Kidney capillary endothelial cell (primary cell): Measurements from ENCODE around the gene CNGB1.
"Not testable (repeated sequence)": the region's sequence is repeated elsewhere in the genome, so short reads cannot be mapped to it uniquely, and the experiment has no call there.

Source experiments
- DNase-seq: peaks from one replicate; pipeline ENCODE4 v3.0.0-alpha.2; 2018; ENCODE audit warnings: low spot score

CNGB1 gene

DNA sequence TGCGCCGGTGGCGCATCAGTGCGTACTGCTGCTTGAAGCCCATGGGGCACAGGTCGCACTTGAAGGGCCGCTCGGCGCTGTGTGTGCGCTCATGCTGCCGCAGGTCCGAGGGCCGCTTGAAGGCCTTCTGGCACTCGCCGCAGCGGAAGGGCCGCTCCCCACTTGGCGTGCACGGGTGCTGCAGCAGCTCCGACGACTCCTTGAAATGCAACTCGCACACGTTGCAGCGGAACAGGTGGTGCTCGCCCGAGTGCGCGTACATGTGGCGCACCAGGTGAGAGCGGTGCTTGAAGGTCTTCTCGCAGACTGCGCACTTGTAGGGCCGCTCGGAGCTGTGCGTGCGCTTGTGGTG, 26.2 kb upstream of the CNGB1 start:
- no peak for DNase-seq

DNA sequence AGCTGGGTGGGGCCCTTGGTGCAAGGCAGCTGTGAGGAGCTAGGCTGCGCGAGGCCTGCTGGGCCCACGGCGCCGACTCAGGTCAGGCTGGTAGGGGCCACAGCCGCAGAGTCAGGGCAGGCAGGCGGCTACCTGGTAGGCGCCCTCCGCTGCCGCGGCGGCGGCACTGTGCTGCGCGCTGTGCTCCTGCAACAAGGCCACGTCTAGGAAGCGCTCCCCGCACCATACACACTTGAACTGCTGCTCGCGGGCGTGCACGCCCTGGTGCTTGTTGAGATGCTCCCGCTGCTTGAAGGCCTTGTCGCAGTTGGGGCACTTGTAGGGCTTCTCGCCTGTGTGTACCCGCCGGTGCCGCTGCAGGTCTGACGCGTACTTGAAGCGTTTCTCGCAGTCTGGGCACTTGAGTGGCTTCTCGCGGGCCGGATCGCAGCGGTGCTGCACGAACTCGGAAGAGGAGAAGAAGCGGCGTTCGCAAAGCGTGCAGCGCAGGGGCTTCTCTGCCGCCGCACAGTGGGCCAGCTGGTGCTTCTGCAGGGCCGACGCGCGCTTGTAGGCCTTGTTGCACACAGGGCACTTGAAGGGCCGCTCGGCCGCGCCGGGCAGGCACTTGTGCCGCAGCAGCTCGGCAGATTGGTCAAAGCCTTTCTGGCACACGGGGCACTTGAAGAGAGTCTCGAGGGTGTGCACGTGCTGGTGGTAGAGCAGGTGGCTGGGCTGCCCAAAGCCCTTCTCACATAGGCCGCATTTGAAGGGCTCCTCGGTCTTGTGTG, 25.7 kb upstream of the CNGB1 start:
- DNase-seq = no peak

DNA sequence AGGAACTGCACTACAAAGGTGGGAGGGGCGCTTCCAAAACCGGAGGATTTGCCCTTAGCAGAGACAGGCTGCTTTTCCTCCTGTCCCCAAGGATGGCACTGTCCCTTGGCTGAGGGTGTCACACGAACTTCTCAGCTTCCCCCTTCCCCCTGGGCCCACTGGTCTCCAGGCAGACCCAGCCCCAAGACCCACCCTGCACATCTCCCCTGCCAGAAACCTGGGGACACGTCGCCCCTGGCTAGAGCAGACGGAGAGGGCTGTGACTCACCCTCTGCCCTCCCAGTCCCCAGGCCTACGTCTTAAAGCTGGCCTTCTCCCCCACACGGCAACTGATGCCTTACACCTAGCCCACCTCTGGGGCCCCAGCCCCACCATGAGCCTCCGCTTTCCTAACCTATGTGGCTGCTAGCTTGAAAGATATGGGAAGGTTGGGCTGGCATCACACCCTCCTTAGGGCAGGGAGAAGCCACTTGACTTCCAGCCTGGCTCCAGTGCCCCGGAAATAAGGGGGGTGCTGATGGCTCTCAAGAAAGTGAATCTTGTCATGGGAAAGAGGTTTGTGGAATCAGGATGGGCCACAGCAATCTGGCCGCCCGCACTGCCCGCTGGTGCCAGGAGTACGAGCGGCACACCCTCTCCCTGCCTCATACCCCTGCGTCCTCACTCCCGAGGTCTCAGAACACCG, 24.9 kb upstream of the CNGB1 start:
- DNase-seq = no peak

GRCh38 chr16:57994778-57995177, 23.9 kb upstream of the CNGB1 start:
- peak; percentile 71 for DNase-seq

DNA sequence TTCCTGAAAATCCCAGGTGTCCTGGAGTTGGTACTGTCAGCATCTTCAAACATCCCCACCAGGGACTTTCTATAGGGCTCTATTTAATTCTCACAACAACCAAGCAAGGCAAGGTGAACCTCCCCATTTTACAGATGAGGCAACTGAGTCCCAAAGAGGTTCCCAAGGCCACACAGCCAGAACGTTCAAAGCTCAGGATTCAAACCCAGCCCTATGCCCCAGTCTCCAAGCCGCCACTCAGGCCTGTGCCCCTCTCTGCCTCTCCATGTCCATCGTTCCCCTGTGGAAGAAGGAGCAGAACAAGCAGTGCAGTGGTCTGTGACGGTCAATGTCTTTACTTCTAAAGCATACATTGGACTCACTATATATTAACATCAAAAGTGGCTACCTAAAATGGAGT, 23.4 kb upstream of the CNGB1 start:
- no peak for DNase-seq

DNA sequence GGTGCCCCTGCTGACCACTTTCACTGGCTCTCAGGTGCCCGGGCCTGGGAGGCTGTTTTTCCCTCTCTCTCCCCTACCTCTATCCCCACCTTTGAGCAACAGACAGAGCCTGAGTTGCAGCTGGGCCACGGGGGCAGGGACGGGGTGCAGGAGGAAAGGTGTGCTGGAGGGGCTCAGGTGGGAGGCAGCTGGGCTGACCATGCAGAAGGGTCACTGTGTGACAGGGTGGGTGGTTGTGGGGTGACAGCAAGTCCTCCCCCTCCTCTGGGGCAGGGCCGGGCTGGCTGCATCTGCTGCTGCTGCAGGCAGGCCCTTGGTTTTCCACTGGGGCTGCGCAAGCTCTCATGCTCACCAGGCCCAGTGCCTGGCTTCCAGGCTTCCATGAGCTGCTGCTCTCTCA, 23.0 kb upstream of the CNGB1 start:
- no peak for DNase-seq

- DNase-seq = no peak
Observed at GRCh38 chr16:57993438-57993837, 22.5 kb upstream of the CNGB1 start.

GRCh38 chr16:57992084-57992483, 21.2 kb upstream of the CNGB1 start:
- no peak for DNase-seq

GRCh38 chr16:57991551-57992059, 20.7 kb upstream of the CNGB1 start:
- DNase-seq = no peak

DNA sequence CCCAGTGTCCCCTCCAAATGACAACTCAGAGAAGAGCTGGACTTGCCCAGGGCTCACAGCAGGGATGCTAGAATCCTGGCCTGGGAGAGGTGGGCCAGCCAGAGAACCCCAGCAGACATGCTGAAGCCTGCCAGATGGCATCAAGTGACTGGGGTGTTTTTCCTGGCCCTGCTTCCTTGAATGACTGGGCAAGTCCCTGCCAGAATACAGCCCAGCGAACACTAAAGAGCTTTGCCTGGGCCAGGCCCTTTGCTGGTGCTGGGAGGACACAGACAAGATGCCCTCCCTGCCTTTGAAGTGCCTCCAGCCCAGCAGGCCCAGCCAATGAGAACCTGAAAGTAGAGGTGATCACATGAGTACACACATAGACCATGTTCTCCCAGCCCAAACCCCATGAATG, 18.0 kb upstream of the CNGB1 start:
- DNase-seq = no peak

DNA sequence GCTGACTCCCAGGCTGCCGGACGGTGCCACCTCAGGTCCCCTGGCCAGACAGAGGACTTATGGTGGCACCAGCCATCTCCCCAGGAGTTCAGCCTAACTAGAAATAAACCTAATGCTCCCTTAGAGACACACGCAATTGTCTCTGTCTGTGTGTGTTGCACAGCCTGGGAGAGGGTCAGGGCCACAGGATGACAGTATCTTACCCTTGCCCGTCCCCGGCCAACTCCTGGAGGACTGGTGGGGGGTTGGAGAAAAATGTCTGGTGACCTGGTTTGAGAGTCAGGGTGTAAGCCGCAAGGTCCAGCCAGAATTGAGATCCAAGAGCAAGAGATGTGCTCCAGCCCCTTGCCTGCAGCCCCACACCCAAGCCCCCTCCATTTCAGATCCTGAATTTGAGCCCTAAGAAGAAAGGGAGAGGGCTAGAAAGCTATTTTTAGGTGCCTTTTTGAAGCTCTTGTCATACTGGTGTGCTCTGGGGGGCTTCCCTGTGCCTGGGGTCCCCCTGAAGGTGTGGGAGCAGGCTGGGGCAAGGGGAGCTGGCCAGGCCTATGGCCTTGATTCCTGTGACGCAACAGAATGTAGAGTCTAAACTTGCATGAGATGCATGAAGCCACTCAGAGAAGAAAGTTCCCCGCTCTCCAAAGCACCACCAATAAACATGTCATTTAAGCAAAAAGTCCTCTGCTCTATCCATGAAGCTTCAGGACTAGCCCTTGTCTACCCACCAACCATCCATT, 16.7 kb upstream of the CNGB1 start:
- no peak for DNase-seq

DNA sequence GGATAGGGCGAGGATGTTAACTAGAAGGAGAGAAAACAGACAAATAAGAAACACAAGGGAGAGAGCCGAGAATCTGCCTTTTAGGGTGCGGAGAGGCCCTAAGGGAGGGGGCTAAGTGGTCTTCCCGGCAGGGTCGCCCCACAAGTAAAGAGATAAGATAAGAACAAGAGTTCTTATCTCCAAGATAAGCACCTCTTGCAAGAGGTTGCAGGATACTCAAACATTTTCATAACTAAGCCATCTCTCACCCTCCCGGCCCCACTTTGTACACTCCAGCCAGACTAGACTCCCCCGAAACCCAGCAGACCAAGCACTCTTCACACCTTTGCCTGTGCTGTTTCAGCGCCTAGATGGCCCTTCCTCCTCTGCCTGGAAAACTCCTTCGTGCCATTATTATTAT, 15.3 kb upstream of the CNGB1 start:
- DNase-seq = no peak

- DNase-seq = no peak
Observed at GRCh38 chr16:57985204-57986181, 14.6 kb upstream of the CNGB1 start.

DNA sequence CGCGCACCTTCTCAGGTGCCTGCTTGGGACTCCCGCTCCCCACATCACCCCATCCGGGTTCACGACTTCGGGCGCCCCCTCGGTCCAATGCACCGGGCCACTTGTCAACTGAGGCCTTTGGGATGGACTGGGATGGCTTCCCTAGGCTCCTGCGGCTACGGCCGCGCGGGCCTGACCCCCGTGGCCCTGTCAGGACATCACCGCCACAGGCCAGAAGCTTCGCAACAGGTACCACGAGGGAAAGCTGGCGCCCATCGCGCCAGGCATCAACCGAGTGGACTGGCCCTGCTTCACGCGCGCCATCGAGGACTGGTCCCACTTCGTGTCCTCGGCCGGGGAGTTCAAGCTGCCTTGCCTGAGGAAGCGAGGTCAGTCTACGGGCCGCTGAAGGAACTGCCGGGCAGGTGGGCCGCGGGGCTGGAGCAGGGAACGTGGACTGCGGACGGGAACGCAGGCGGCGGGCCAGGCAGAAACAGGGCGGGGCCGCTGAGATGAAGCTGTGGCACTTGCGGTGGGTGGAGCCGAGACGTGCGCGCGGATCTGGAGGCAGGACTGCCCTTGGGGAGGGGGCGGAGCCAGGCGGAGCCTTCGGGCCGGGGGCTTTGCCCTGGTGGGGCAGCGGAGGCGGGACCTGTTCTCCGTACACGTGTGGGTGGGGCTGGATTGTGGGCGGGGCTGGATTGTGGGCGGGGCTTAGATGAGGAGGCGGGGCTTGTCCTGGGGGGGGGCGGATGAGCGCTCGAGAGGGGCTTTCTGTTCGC, 13.7 kb upstream of the CNGB1 start:
- DNase-seq = no peak

- DNase-seq = no peak
Observed at GRCh38 chr16:57982385-57982784, 11.5 kb upstream of the CNGB1 start.

- DNase-seq = no peak
Observed at GRCh38 chr16:57981636-57982035, 10.7 kb upstream of the CNGB1 start.

GRCh38 chr16:57979006-57979585, 8.2 kb upstream of the CNGB1 start:
- no peak for DNase-seq

- not testable (repeated sequence) for DNase-seq
Observed at GRCh38 chr16:57978070-57978465, 7.1 kb upstream of the CNGB1 start.

- no peak for DNase-seq
Observed at GRCh38 chr16:57977418-57978069, 6.6 kb upstream of the CNGB1 start.

DNA sequence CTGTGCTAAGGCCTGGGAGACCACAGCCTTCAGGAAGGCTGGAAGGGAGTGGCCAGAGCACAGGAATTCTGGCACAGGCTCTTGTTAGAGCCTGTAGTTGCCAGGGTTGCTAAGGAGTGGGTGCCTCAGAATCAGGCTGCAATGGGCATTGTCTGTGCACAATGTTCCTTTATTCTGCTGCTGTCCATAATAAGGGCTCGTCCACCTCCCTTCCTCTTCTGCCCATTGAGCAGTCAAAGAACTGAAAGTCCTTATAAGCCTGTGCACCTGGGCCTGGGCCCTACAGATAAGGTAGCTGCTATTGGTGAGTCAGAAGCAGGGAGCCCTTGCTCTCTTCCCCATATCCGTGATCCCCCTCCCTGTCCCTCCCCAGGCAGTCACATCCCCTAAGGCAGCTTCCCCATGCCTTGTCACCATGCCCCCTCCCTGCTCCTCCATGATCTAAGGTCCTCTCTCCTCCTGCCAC, 5.4 kb upstream of the CNGB1 start:
- no peak for DNase-seq
